Stimulated activated memory B cell treated with anti-CD40 and anti-IgM and Interleukin-4, amounts not matched to agents 10 μg/mL and 1 μg/mL and 100 μg/mL, for 72 hours (primary cell): ENCODE data around the gene OASL.

Experiments used
- ATAC-seq: fragments of 150-1000 bp; cut with Tn5 transposase; 2 replicates; pipeline ENCODE4 v1.10.0; 2021
- H3K27ac Mint-ChIP-seq: one replicate; pipeline ENCODE4 v1.8.0; 2022; ENCODE audit warnings: mild to moderate bottlenecking, mixed read lengths
- H3K27me3 Mint-ChIP-seq: one replicate; pipeline ENCODE4 v1.8.0; 2022; ENCODE audit warnings: mixed read lengths
- H3K36me3 Mint-ChIP-seq: one replicate; pipeline ENCODE4 v1.8.0; 2022; ENCODE audit warnings: mixed read lengths
- H3K4me1 Mint-ChIP-seq: one replicate; pipeline ENCODE4 v1.8.0; 2022; ENCODE audit warnings: mixed read lengths
- H3K4me3 Mint-ChIP-seq: one replicate; pipeline ENCODE4 v1.8.0; 2022; ENCODE audit warnings: mild to moderate bottlenecking, moderate library complexity, mixed read lengths
- H3K9me3 Mint-ChIP-seq: one replicate; pipeline ENCODE4 v1.8.0; 2022; ENCODE audit warnings: mixed read lengths

The OASL gene

GRCh38 chr12:120978296-120979219 lies 60.5 kb downstream of the OASL start, which contains the start of gene HNF1A:
Gene HNF1A, plus strand, starts transcription at chr12:120978543. Its CDS starts 226 bp downstream, at chr12:120978769.
- Mint-ChIP-seq H3K36me3 (no peaks in the 10 kb centered on the region), H3K9me3 (no peaks in the 10 kb centered on the region), H3K4me1 (no peaks in the 10 kb centered on the region), H3K4me3 (no peak within 1 kb of the TSS), H3K27ac (no peak within 1 kb of the TSS), H3K27me3 (peaks cover 12% of the 10 kb centered on the region)
- peak; percentile 28 for ATAC-seq

GRCh38 chr12:120977531-120978295 lies 61.3 kb downstream of the OASL start:
- no peak for ATAC-seq
- Mint-ChIP-seq H3K36me3 (no peaks in the 10 kb centered on the region), H3K27me3 (peaks cover 12% of the 10 kb centered on the region), H3K27ac (no peak overlapping the region), H3K4me1 (no peaks in the 10 kb centered on the region), H3K9me3 (no peaks in the 10 kb centered on the region), H3K4me3 (no peak overlapping the region)

GRCh38 chr12:120972870-120973543 lies 66.0 kb downstream of the OASL start:
- peaks cover 9% of the 10 kb centered on the region for H3K4me1 Mint-ChIP-seq
- no peaks in the 10 kb centered on the region for H3K36me3 Mint-ChIP-seq
- no peak for ATAC-seq
- H3K4me3 Mint-ChIP-seq: no peak overlapping the region
- H3K27ac Mint-ChIP-seq: no peak overlapping the region
- H3K9me3 Mint-ChIP-seq: no peaks in the 10 kb centered on the region
- H3K27me3 Mint-ChIP-seq: no peaks in the 10 kb centered on the region

- H3K27me3 Mint-ChIP-seq: peaks cover 9% of the 10 kb centered on the region
- no peaks in the 10 kb centered on the region for H3K9me3 Mint-ChIP-seq
- no peak overlapping the region for H3K27ac Mint-ChIP-seq
- no peak overlapping the region for H3K4me3 Mint-ChIP-seq
- peaks cover 9% of the 10 kb centered on the region for H3K4me1 Mint-ChIP-seq
- H3K36me3 Mint-ChIP-seq: no peaks in the 10 kb centered on the region
- ATAC-seq: peak; percentile 75
These were observed 67.5 kb downstream of the OASL start for GRCh38 chr12:120971299-120972180.

GRCh38 chr12:120970310-120970709 lies 68.7 kb downstream of the OASL start:
- Mint-ChIP-seq H3K36me3 (no peaks in the 10 kb centered on the region), H3K4me1 (peaks cover 9% of the 10 kb centered on the region), H3K27me3 (peaks cover 16% of the 10 kb centered on the region), H3K4me3 (no peak overlapping the region), H3K9me3 (no peaks in the 10 kb centered on the region), H3K27ac (no peak overlapping the region)
- no peak for ATAC-seq
